ENCODE measurements around the gene PRDM12.

Gene PRDM12

GRCh38 chr9:130651221-130651620 is 13.2 kb upstream of the PRDM12 start:
- DNase-seq (ENCODE audit: insufficient read length, low spot score), result no peak
- FAIRE-seq, result no peak
- no peak for TF ChIP-seq CTCF (IDR thresholded peaks at IDR 0.05; ENCODE audit: insufficient read depth, missing control alignments)

GRCh38 chr9:130651752-130652151 is 12.6 kb upstream of the PRDM12 start:
- no peak for DNase-seq (ENCODE audit: insufficient read length, low spot score)

GRCh38 chr9:130654879-130655278 is 9.5 kb upstream of the PRDM12 start:
- no peak for DNase-seq (ENCODE audit: insufficient read length, low spot score)
- no peak for TF ChIP-seq CTCF (IDR thresholded peaks at IDR 0.05; ENCODE audit: insufficient read depth, missing control alignments)

More at GRCh38 chr9:130651752-130652151, 12.6 kb upstream of the PRDM12 start:
- no peak for FAIRE-seq
- TF ChIP-seq CTCF (IDR thresholded peaks at IDR 0.05; ENCODE audit: insufficient read depth, missing control alignments), result no peak

GRCh38 chr9:130658893-130659698 is 5.3 kb upstream of the PRDM12 start:
- TF ChIP-seq CTCF (IDR thresholded peaks at IDR 0.05; ENCODE audit: insufficient read depth, missing control alignments), result no peak
- DNase-seq (ENCODE audit: insufficient read length, low spot score) (no peak), FAIRE-seq (no peak)

More at GRCh38 chr9:130654879-130655278, 9.5 kb upstream of the PRDM12 start:
- FAIRE-seq, result no peak

GRCh38 chr9:130659699-130660248 is 4.6 kb upstream of the PRDM12 start:
- FAIRE-seq (no peak), DNase-seq (ENCODE audit: insufficient read length, low spot score) (no peak)
- no peak for TF ChIP-seq CTCF (IDR thresholded peaks at IDR 0.05; ENCODE audit: insufficient read depth, missing control alignments)

GRCh38 chr9:130660326-130660682 is 4.1 kb upstream of the PRDM12 start:
- no peak for DNase-seq (ENCODE audit: insufficient read length, low spot score)
- TF ChIP-seq CTCF (IDR thresholded peaks at IDR 0.05; ENCODE audit: insufficient read depth, missing control alignments), result no peak
- no peak for FAIRE-seq

Data from D721Med (cell line).